GM21723 (cell line): Measurements from ENCODE around the gene CENPN.

ENCODE experiments used
- ATAC-seq: cut with Tn5 transposase; IDR thresholded peaks from one replicate; pipeline ENCODE4 v1.9.1; 2021; ENCODE audit warnings: mild to moderate bottlenecking, moderate library complexity; ENCODE audit not compliant: unreplicated experiment

CENPN gene

GRCh38 chr16:81026429-81026828 is 19.4 kb downstream of the CENPN start:
- no peak for ATAC-seq

GRCh38 chr16:81029930-81030604 is 23.1 kb downstream of the CENPN start:
- ATAC-seq: no peak

GRCh38 chr16:81035398-81035974 is 28.5 kb downstream of the CENPN start, which contains the start of gene ATMIN:
Gene ATMIN, plus strand, starts transcription at chr16:81035842. Its CDS starts 29 bp downstream, at chr16:81035871.
- ATAC-seq: peak; percentile 89

GRCh38 chr16:81035975-81036750 is 29.1 kb downstream of the CENPN start:
- ATAC-seq: peak; percentile 55

GRCh38 chr16:81036751-81037350 is 29.8 kb downstream of the CENPN start:
- no peak for ATAC-seq

- no peak for ATAC-seq
These were observed 33.1 kb downstream of the CENPN start for GRCh38 chr16:81040131-81040530.

- no peak for ATAC-seq
These were observed 33.8 kb downstream of the CENPN start for GRCh38 chr16:81040842-81041241.

- ATAC-seq: no peak
These were observed 34.7 kb downstream of the CENPN start for GRCh38 chr16:81041696-81042095.

GRCh38 chr16:81042821-81043220 is 35.8 kb downstream of the CENPN start:
- no peak for ATAC-seq

GRCh38 chr16:81053761-81054160 is 46.7 kb downstream of the CENPN start:
- no peak for ATAC-seq

GRCh38 chr16:81060576-81061306 is 53.7 kb downstream of the CENPN start:
- no peak for ATAC-seq

GRCh38 chr16:81061307-81061640 is 54.3 kb downstream of the CENPN start:
- no peak for ATAC-seq

- ATAC-seq: no peak
These were observed 55.0 kb downstream of the CENPN start for GRCh38 chr16:81061871-81062608.

- no peak for ATAC-seq
These were observed 59.7 kb downstream of the CENPN start for GRCh38 chr16:81066681-81067080.

GRCh38 chr16:81067166-81067565 is 60.2 kb downstream of the CENPN start:
- ATAC-seq: no peak

GRCh38 chr16:81069063-81069462 is 62.0 kb downstream of the CENPN start:
- no peak for ATAC-seq

GRCh38 chr16:81070979-81071378 is 64.0 kb downstream of the CENPN start:
- ATAC-seq: no peak

GRCh38 chr16:81071805-81072204 is 64.8 kb downstream of the CENPN start:
- no peak for ATAC-seq

GRCh38 chr16:81073560-81074330 is 66.7 kb downstream of the CENPN start:
- ATAC-seq: no peak
